A673 (cell line): ENCODE data around the gene ARHGAP15. TPM values are rescaled to one million over a fixed set of nuclear protein-coding genes. Genes with fewer than 3 reads are reported as not detected.

Experiments
- BruUV-seq: library from RNA; stranded (reverse); fragments of 400-500 nt; replicated peaks from 2 replicates; lab custom pipeline; 2021; lab: Mats Ljungman, UMichigan
- CTCF ChIA-PET: fragments of 300-600 bp; sonication (Branson Sonifier 250); formaldehyde crosslinking; loops from one replicate; lab custom pipeline; 2022; ENCODE audit warnings: antibody characterized with exemption; lab: Charles Lee
- POLR2A ChIA-PET: fragments of 300-600 bp; sonication (Branson Sonifier 250); formaldehyde crosslinking; loops from one replicate; lab custom pipeline; 2022; ENCODE audit warnings: antibody characterized with exemption; ENCODE audit not compliant: low non-redundant PET; lab: Charles Lee
- DNase-seq: peaks from one replicate; pipeline ENCODE4 v3.0.0-alpha.2; 2015; ENCODE audit warnings: low spot score
- H3K27ac ChIP-seq: fragments of 200-600 bp; sonication (generic); 2 replicates; pipeline ENCODE4 v1.5.1; 2016; ENCODE audit warnings: mixed run types, low read depth, mild to moderate bottlenecking, mixed read lengths, antibody characterized with exemption, low read length; ENCODE audit not compliant: poor library complexity, severe bottlenecking
- H3K27me3 ChIP-seq: fragments of 200-600 bp; sonication (generic); replicated peaks from 2 replicates; pipeline ENCODE4 v1.6.1; 2017; ENCODE audit warnings: mixed run types, low read depth, mild to moderate bottlenecking, mixed read lengths, antibody characterized with exemption, low read length; ENCODE audit not compliant: insufficient read depth, poor library complexity
- H3K36me3 ChIP-seq: fragments of 200-600 bp; sonication (generic); 2 replicates; pipeline ENCODE4 v1.6.1; 2016; ENCODE audit warnings: mixed run types, mild to moderate bottlenecking, mixed read lengths, antibody characterized with exemption, low read length; ENCODE audit not compliant: insufficient read depth, poor library complexity, severe bottlenecking
- H3K4me1 ChIP-seq: fragments of 200-600 bp; sonication (generic); 2 replicates; pipeline ENCODE4 v1.6.1; 2017; ENCODE audit warnings: mixed run types, mild to moderate bottlenecking, mixed read lengths, antibody characterized with exemption, low read length; ENCODE audit not compliant: insufficient read depth, poor library complexity, severe bottlenecking
- H3K4me3 ChIP-seq: fragments of 200-600 bp; sonication (generic); 2 replicates; pipeline ENCODE4 v1.5.1; 2016; ENCODE audit warnings: low read depth, mixed run types, mild to moderate bottlenecking, mixed read lengths, low read length; ENCODE audit not compliant: poor library complexity, severe bottlenecking
- H3K9me3 ChIP-seq: fragments of 200-600 bp; sonication (generic); 2 replicates; pipeline ENCODE4 v1.6.1; 2016; ENCODE audit warnings: mixed run types, low read depth, mild to moderate bottlenecking, mixed read lengths, antibody characterized with exemption, low read length; ENCODE audit not compliant: poor library complexity, severe bottlenecking
- EZH2 ChIP-seq: fragments of 200-600 bp; sonication (generic); IDR thresholded peaks from 2 replicates; pipeline ENCODE4 v1.6.1; 2017; ENCODE audit warnings: borderline replicate concordance, low read depth, mild to moderate bottlenecking, mixed read lengths, antibody characterized with exemption, low read length; ENCODE audit not compliant: poor library complexity, severe bottlenecking
- intact Hi-C: fragments of 100-400 bp; cut with micrococcal nuclease; formaldehyde crosslinking; loops from one replicate; pipeline ENCODE4 v1.10.0; 2022; ENCODE audit not compliant: unreplicated experiment
- total RNA-seq: library from RNA; stranded (reverse); gene quantifications from 2 replicates; pipeline ENCODE4 v1.2.3, GENCODE V29; 2021
- TF ChIP-seq, protein P1 (sequence below): fragments of 300-800, 200-600 bp; sonication (generic); conservative IDR thresholded peaks from 2 replicates; pipeline ENCODE4 v1.5.1; 2017; ENCODE audit warnings: low read depth, mild to moderate bottlenecking, antibody characterized with exemption, low read length, moderate library complexity, mixed read lengths

ARHGAP15 gene
- total RNA-seq, 1 experiment from 2014 or later, result not detected

DNA sequence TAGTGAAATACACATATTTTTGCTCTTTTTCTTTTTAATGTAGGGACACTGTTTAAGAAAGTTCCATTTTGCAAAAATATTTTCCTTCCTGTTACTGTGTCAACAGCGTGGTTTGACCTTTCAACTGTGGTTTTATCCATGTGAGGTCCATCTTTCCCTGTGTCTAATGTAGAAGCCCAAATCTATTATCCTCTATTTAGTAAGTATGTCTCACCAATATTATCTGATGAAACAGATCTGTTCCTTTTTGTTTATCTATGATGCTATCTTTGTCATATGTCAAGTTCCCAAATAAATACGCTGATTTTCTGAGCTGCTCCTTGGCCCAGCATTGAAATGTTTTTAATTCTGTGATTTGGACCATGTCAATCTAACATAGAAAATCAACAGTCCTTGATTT is 3.5 kb upstream of the ARHGAP15 start:
- Histone ChIP-seq H3K27ac (no peak overlapping the region), H3K36me3 (no peaks in the 10 kb centered on the region), H3K4me3 (no peak overlapping the region), H3K9me3 (no peaks in the 10 kb centered on the region), H3K27me3 (no peaks in the 10 kb centered on the region), H3K4me1 (no peaks in the 10 kb centered on the region)
- ChIA-PET POLR2A (no interaction called here), CTCF (no interaction called here)
- no TSS peak for BruUV-seq
- intact Hi-C loops, result no loop called here
- TF ChIP-seq EZH2, result no peak
- TF ChIP-seq, protein P1, sequence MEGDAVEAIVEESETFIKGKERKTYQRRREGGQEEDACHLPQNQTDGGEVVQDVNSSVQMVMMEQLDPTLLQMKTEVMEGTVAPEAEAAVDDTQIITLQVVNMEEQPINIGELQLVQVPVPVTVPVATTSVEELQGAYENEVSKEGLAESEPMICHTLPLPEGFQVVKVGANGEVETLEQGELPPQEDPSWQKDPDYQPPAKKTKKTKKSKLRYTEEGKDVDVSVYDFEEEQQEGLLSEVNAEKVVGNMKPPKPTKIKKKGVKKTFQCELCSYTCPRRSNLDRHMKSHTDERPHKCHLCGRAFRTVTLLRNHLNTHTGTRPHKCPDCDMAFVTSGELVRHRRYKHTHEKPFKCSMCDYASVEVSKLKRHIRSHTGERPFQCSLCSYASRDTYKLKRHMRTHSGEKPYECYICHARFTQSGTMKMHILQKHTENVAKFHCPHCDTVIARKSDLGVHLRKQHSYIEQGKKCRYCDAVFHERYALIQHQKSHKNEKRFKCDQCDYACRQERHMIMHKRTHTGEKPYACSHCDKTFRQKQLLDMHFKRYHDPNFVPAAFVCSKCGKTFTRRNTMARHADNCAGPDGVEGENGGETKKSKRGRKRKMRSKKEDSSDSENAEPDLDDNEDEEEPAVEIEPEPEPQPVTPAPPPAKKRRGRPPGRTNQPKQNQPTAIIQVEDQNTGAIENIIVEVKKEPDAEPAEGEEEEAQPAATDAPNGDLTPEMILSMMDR, result no peak
- no peak for DNase-seq

DNA sequence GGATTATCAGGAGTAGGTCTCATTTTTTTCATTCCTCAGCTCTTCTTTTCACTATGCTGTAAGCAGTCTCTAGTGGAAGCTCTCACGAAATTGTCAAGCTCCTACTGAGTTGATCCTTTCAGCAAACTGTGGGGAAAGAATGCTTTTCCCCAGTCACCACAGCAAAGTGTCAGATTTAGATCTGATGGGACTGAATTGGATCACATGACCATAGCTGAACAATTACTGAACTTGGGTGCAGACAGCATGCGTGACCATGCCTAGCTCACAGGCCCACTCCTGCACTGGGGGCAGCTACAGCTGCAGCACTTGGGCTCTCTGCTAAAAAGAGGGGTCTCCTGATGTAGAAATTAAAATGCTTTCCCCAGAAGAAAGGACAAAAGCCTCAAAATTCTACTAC is 3.1 kb downstream of the ARHGAP15 start:
- Histone ChIP-seq H3K4me3 (no peak overlapping the region), H3K36me3 (no peaks in the 10 kb centered on the region), H3K27me3 (no peaks in the 10 kb centered on the region), H3K27ac (no peak overlapping the region), H3K4me1 (no peaks in the 10 kb centered on the region), H3K9me3 (no peaks in the 10 kb centered on the region)
- no TSS peak for BruUV-seq
- CTCF ChIA-PET, result no interaction called here
- DNase-seq, result peak; percentile 9
- TF ChIP-seq, protein P1, result no peak
- no peak for TF ChIP-seq EZH2
- intact Hi-C loops, result no loop called here
- POLR2A ChIA-PET, result no interaction called here

GRCh38 chr2:143133783-143134182 is 4.6 kb downstream of the ARHGAP15 start:
- Histone ChIP-seq H3K36me3 (no peaks in the 10 kb centered on the region), H3K9me3 (no peaks in the 10 kb centered on the region), H3K4me1 (no peaks in the 10 kb centered on the region), H3K27me3 (no peaks in the 10 kb centered on the region), H3K4me3 (no peak overlapping the region), H3K27ac (no peak overlapping the region)
- TF ChIP-seq EZH2, result no peak
- TF ChIP-seq, protein P1, result no peak
- intact Hi-C loops, result no loop called here
- DNase-seq, result no peak
- ChIA-PET POLR2A (no interaction called here), CTCF (no interaction called here)
- no TSS peak for BruUV-seq
